Heart left ventricle (tissue), 13 donors: Measurements from ENCODE around the gene GLT1D1.

ENCODE experiments used
- POLR2A ChIP-seq, 2 donors: fragments of 450-650 bp; IDR thresholded peaks; one replicate each; pipeline ENCODE4 v1.6.1; 2017; ENCODE audit warnings: antibody characterized with exemption in 2 of 2, mild to moderate bottlenecking in 2 of 2, moderate library complexity in 2 of 2
- TF ChIP-seq, protein P1 (sequence below), 12 donors: fragments of 200-600 bp; sonication (generic) in 4 of 12; IDR thresholded peaks; one replicate each; pipeline versions ENCODE4 v1.5.0 to v1.8.0; 2018 to 2022; ENCODE audit warnings: antibody characterized with exemption in 12 of 12, mild to moderate bottlenecking in 5 of 12
- donor health status: ischemic (EF 13 %, LVEDD 7.1; RV severe dilation, severe dysfunction).
- donor health status: DM: no; HTN: yes; CAD: no.
- donor health status: DM: no; HTN: no; CAD: no.
- donor health status: ischemic (EF 25% LVEDD 6.9; RV normal size, moderate dysfunction).
- donor health status: ischemic (EF 25% LVEDD 5.7; RV mildly dilated, moderate dysfunction).
- donor health status: ischemic (EF 35%, LVEDD 5.7; RV mildly dilated, moderate dysfunction).
- donor health status: nonischemic (EF 11% LVEDD 7.7; RV severe dilation, severe dysfunction).
- donor health status: DM: yes; HTN: yes; CAD: no.
- donor health status: PGD.
- donor health status: ischemic (EF 29% LVEDD 5.4; RV normal size, mild dysfunction).
- donor health status: nonischemic (EF 23%, LVEDD 6.1; RV moderate dilation, normal function).

DNA sequence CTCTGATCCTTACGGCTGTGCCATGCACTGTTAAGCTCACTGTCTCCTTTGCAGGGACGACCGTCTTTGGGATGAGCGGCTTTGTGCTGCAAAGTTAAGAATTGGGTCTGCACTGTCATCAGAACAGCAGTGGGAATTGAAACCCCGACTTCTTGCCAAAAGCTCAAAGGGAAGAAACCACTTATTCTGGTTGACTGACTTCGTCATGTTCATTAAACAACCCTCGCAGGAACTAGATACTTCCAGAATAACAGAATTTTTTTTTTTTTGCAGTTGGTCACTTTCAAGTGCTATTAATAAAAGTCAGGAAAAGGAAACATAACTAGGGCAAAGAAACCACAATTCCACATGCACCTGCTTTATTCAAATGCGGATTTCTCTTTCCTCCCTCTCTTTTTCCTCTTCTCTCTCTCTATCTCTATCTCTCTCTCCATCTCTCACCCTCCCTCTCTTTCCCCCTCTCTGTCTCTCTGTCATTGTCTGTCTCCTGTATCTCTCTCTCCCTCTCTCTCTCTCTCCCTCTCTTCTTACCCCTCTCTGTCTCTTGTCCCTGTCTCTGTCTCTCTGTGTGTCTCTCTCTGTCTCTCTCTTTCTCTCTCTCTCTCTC, 12.3 kb upstream of the GLT1D1 start:
- no peak for TF ChIP-seq POLR2A (IDR thresholded peaks at IDR 0.05)
- TF ChIP-seq, protein P1, sequence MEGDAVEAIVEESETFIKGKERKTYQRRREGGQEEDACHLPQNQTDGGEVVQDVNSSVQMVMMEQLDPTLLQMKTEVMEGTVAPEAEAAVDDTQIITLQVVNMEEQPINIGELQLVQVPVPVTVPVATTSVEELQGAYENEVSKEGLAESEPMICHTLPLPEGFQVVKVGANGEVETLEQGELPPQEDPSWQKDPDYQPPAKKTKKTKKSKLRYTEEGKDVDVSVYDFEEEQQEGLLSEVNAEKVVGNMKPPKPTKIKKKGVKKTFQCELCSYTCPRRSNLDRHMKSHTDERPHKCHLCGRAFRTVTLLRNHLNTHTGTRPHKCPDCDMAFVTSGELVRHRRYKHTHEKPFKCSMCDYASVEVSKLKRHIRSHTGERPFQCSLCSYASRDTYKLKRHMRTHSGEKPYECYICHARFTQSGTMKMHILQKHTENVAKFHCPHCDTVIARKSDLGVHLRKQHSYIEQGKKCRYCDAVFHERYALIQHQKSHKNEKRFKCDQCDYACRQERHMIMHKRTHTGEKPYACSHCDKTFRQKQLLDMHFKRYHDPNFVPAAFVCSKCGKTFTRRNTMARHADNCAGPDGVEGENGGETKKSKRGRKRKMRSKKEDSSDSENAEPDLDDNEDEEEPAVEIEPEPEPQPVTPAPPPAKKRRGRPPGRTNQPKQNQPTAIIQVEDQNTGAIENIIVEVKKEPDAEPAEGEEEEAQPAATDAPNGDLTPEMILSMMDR (IDR thresholded peaks at IDR 0.05), result no peak
